Measurements from ENCODE around the gene MIEF2. TPM values are rescaled to one million over a fixed set of nuclear protein-coding genes. Genes with fewer than 3 reads are reported as not detected.
"Not testable (repeated sequence)": the region's sequence is repeated elsewhere in the genome, so short reads cannot be mapped to it uniquely, and the experiment has no call there.

Gene MIEF2, protein sequence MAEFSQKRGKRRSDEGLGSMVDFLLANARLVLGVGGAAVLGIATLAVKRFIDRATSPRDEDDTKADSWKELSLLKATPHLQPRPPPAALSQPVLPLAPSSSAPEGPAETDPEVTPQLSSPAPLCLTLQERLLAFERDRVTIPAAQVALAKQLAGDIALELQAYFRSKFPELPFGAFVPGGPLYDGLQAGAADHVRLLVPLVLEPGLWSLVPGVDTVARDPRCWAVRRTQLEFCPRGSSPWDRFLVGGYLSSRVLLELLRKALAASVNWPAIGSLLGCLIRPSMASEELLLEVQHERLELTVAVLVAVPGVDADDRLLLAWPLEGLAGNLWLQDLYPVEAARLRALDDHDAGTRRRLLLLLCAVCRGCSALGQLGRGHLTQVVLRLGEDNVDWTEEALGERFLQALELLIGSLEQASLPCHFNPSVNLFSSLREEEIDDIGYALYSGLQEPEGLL
- 9.8 TPM for total RNA-seq

DNA sequence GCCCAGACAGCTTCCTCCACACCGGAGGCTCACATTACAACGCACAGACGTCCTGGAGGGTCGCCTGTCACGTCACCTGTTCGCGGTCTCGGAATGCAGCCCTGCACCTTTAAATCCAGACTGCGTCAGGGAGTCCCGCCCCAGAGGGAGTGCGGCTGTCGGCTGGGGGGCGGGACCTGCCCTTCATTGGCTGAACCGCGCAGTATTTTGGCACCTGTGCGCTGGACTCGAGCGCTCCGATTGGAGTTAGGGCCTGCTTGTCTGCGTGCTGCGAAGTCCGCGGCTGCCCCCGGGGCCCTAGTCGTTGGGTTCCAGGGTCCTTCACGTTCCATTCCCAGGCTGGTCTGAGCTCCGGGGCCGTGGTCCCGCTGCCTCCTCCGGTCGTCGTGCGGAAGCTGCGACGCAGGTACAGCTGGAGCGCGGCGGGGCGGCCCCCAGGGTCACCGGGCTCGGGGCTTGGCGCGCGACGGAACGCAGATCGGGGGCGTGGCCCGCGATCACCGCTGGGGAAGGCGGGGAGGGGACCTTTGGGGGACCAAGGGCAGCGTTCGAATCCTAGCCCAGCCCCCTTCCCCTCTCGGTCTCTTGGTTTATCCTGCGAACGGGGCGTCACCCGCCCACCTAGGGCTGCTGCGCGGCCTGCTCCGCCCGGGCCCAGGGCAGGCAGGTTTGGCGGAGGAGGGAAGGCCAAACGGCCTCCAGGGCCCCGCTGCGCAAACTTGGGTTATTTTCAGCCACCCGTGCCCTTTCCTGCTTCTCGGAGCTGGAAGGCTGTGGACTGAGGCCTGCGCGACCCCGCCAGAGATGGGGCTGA lies at the start of gene MIEF2:
Gene MIEF2, plus strand, starts transcription at position 331 of the 814 bp plus-strand sequence. CDS start 2,059 bp downstream, outside the sequence.
- peak; percentile 97 for DNase-seq (ENCODE audit: low spot score)

DNA sequence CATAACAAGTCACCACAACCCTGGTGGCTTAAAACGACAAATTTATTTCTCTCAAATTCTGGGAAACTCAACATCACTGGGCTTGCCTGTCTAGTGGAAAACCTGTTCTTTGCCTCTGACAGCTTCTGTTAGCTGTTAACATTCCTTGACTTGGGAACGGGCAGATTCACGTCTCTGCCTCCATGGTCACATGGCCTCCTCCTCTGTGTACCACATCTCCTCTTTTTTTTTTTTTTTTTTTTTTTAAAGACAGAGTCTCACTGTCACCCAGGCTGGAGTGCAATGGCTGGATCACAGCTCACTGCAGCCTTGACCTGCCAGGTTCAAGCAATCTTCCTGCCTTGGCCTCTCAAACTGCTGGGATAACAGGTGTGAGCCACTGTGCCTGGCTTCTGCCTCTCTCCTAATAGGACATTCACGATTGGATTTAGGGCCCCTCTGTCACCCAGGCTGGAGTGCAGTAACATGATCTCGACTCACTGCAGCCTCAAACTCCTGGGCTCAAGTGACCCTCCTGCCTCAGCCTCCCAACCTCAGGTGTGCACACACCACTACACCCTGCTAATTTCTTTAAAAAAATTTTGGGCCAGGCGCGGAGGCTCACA lies 46.7 kb upstream of the MIEF2 start:
- no peak for DNase-seq (ENCODE audit: low spot score)

DNA sequence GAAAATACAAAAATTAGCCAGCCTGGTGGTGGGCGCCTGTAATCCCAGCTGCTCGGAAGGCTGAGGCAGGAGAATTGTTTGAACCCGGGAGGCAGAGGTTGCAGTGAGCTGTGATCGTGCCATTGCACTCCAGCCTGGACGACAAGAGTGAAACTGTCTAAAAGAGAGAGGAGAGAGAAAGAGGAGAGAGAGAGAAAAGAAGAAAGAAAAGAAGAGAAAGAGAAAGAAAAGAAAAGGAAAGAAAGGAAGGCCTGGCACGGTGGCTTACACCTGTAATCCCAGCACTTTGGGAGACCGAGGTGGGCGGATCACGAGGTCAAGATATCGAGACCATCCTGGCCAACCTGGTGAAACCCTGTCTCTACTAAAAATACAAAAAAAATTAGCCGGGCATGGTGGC lies 43.6 kb upstream of the MIEF2 start:
- not testable (repeated sequence) for DNase-seq (ENCODE audit: low spot score)

DNA sequence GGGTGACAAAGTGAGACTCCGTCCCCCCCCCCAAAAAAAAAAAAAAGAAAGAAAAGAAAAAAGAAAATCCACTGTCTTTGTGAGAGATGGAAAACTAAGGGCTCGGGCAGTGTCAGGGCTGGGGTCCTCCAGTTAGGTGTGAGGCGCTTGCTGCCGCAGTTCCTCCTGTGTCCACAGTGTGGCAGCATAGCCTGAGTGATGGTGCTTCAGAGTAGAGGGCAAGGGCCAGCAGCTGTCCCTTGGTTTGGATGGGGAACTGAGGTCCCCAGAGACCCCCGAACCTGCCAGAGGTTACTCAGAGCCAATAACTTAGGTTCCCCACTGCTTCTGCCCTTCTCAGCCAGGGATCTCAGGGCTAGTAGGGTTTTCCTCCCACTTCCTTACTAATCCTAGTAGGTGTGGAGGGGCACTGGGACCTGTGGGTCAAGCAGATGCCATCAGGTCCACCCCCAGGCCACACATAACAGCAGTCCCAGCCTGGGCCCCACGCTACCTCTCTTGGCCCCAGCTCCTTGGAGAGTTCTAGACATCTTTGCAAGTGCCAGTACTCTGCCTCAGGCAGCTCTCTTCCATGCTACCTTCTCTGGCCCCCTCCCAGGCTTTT lies 42.9 kb upstream of the MIEF2 start:
- DNase-seq (ENCODE audit: low spot score) = peak; percentile 62

DNA sequence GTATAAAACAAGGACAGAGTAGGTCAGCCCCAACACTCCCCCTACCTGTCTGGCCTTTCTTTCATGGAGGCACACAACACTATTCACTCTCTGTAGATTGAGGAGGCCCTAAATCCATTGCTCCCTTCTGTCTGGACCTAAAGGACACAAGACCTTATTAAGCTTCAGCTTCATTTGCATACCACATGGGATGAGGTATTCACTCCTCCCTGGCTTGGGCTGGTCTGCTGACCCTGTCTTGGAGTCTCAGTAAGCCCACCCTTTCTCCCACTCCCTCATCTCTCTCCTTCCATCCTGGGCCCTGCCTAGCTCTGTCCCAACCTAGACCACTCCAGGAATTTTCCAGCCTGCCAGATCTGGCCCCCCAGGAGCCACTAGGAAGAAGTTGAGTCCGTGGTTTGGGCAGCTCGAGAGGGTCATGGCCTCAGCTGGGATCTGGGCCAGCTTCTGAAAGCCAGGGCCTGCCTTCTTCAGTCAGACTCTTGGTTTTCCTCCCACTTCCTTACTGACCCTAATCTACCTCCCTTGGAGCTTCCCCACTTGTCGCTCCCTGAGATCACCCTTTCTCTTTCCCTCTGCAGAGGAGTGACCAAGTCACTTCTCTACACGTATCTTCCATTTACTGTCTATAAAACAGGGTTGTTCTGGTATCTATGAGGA lies 41.6 kb upstream of the MIEF2 start:
- DNase-seq (ENCODE audit: low spot score) = no peak

DNA sequence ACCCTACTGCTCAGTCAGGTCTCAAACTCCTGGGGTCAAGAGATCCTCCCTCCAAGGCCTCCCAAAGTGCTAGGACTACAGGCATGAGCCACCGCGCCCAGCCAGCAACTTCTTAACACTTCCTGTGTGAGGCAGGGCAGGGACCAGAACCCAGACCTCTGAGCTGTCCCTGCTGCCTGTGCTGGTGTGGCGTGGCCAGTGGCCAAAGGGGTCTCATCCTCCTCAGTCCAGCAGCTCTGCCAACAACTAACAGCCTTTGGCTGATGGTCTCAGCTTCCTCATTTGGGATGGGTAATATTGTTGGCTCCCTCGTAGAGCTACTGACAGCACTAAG lies 36.4 kb upstream of the MIEF2 start:
- no peak for DNase-seq (ENCODE audit: low spot score)

DNA sequence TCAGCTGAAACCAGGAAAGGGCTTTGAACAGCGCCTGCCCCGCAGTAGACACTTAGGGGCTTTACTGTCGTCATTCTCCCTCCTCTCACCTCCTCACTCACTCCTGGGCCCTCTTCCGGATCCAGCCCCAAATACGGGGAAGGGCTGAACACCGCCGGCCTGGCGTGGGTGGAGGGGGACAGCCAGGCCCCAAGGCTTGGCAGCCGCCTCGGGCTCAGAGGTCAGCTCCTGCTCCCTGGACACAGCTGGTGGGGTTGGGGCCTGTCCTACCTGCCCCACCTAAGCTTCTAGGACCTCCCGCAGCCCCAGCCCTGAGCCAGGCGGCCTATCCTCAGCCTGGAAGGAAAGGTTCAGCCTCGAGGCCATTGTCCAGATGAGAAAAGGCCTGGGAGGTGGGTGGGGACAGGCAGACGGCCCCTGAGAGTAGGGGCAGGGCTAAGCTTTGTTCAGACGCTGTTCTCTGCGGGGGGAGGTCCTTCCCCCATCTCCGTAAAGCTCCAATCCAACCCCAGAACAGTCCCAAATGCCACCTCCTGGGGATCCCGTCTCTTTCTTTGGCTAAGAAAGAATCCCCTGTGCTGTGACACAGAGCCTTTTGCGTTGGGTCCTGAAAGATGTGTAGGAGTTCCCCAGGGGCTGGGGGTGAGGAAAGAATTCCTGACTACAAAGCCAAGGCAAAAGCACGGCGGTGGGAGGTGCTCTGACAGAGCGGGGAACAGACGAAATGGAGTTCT lies 35.9 kb upstream of the MIEF2 start:
- no peak for DNase-seq (ENCODE audit: low spot score)

DNA sequence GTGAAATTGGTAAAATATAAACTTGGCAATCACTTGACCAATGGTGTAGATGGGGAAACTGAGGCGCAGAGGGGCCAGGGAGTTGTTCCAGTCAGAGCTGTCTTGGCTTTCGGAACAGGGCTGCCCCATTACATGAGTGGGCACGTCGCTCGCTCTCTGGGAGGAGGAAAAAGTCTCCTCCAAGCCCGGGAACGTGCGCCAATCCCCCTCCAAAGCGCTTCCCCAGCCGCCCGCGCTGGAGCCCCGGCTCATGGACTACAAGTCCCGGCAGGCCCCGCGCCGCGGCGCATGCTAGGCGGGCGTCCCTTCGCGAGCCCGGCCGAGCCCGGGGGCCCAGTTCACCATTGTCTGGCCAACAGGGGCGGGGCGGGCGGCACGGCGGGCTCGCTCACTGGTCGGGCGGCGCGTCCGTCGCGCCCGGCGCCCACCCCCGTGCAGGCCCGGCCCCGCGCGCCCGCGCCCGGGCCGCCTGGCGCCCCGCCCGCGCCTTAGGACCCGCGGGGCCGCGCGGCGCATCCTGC lies 35.3 kb upstream of the MIEF2 start, which contains the start of gene LLGL1:
Gene LLGL1, plus strand, starts transcription at position 515 of the 521 bp plus-strand sequence. CDS start 48 bp downstream, outside the sequence.
- DNase-seq (ENCODE audit: low spot score) = peak; percentile 97

DNA sequence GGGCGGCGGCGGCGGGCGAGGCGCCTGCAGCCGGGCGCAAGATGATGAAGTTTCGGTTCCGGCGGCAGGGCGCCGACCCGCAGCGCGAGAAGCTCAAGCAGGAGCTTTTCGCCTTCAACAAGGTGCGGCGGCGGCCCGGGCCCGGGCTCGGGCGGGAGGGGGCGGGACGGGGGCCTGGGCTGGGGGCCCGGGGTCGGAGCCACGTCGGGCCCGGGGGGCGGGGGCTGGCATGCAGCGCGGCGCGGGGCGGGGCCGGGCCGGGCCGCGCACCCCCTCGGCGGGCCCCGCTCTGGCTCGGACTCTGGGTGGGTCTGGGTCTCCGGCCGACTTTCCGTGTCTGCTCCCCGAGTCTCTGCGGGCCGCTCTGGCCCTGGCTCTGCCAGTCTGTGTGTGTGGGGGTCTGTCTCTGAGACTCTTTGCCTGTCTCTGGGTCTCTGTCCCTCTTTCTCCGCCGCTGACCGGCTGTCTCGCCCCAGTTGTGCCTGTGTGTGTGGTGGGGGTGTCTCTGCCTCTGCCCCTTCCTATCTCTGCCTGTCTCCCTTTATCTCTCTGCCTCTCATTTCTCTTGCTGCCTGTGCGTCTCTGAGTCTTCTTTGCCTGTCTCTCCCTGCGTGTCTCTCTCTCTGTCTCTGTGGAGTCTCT lies 34.7 kb upstream of the MIEF2 start:
- no peak for DNase-seq (ENCODE audit: low spot score)

DNA sequence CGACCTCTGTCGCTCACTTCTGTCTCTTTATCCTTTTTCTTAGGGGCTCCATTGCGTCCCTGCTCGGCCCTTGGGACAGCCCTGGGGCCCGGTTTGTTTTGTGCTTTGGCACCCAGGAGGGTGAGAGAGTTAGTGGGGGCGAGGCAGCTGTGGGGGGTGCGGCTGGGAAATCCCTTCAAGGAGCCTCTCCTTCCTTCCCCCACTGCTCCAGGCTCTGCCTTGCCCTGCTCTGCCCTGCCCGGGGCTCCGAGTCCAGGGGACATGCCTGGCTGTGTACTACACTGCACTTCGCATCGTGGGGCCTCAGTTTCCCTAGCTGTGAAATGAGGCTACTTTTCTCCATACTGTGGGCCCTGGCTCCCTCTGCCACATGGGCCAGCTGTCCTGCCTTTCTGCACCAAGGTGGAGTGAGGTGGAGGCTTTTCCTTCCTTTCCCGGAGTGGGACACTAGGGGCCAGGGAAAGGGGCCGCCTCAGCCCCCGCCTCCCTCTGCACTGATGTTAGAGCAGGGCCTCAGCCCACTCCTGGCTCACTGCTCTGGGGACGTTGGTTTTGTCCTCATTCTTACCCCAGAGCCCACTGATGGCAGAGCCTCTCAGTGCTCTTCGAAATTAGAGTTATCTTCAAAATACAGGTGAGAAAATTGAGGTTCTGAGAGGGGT lies 34.0 kb upstream of the MIEF2 start:
- no peak for DNase-seq (ENCODE audit: low spot score)

DNA sequence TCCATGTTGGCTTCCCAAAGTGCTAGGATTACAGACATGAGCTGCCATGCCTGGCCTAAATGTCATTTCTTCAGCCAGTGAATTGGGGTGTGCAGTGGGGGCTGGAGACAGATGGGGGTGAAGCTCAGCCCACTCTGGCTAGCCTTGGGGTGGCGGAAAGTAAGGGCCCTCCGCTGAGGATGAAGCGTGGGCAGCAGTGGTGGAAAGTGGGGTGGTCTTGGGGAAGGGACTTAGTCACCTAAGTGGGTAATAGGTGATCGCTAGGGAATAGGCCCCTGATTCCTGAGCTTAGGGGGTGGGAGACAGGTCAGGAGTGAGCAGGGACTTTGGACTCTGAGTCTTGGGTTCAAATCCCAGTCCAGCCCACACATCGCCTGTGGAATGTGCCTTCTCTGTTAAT lies 32.8 kb upstream of the MIEF2 start:
- no peak for DNase-seq (ENCODE audit: low spot score)

DNA sequence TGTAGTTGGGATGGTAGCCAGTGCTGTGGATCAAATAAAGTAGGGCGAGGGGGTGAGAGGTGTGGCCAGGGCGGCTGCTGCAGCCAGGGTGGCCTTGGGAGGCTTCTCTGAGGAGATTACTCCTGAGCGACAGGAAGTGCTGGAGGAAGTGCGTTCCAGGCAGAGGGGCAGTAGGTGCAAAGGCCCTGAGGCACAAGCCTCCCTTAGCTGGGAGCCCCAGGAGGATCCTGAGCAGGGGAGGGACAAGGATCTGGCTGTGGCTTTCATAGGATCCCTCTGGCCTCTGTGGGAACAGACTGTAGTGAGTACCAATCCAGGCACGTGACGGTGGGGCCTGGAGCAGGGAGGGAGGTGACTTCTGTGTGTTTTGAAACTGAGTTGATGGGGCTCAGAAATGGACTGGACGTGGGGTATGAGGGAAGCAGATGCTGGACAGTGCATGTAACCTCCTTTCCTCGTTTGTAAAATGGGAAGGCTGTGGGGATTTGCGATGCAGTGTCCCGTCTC lies 32.2 kb upstream of the MIEF2 start:
- no peak for DNase-seq (ENCODE audit: low spot score)

DNA sequence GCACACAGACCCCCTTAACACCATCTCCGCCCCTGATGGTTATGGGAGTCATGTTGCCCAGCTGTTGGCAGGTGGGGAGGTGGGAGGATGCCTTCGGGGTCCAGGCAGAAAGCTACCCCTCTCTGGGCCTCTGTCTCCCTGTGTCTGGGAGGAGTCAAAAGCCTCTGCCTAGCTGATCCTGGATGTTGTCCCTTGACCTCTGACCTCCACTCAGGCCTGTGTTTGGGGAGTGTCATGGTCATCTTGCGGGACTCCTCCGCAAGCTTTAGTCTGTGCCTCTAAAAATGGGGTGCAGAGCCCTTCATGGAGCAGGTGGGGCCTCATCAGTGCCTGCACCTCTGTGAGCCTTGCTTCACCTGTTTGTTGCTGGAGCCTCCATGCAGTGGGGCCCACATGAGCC lies 31.2 kb upstream of the MIEF2 start:
- no peak for DNase-seq (ENCODE audit: low spot score)

DNA sequence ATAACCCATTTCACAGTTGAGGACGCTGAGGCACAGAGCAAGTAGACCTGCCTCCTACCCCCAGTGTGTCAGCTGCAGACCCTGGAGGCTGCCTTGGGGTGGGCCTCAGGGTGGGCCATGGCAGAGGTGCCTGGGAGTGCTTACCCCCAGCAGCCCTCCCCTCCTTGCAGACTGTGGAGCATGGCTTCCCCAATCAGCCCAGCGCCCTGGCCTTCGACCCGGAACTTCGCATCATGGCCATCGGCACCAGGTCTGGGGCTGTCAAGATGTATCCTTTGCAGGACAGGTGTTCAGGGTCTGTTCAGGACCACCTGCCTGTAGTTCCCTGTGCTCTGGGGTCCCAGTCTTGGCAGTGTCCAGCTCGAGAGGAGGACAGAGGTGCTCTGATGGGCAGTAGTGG lies 30.7 kb upstream of the MIEF2 start:
- DNase-seq (ENCODE audit: low spot score) = no peak

DNA sequence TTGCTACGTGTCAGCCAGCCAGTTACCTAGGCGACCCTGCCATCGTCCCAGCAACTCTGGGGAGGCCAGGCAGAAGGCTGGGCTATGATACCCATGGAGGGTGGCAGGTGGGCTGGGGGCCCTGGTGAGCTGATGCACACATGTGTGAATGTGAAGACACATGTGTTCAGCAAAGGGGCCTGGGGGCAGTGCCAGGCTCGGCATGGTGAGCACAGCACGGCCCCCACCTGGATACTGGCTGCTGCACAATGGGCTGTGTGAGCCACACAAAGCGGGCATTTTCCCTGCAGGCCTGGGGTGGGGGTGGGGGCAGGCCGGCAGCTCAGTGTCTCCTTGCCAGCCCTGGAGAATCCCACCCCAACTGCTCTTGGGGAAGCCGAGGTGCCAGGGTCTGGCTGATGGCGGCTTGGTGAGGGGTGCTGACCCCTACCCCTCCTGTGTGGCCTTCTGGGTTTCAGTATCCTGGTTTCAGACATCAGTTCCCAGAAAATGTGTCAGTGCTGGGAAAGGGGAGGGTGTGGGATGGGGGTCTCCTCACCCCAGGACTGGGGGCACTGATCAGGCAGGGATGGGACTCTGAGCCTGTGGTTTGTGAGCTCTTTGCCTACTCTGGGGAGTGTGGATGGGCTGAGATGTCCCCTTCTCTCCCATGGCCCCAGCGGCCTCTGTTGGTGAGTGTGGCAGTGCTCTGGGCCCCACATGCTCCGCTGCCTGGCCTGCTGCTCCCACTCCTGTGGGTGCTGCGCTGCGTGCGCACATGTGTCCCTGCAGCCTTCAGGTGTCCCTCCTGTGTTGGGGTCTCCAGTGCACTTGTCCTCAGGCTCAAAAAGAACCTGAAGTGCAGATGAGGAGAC lies 29.9 kb upstream of the MIEF2 start:
- no peak for DNase-seq (ENCODE audit: low spot score)

DNA sequence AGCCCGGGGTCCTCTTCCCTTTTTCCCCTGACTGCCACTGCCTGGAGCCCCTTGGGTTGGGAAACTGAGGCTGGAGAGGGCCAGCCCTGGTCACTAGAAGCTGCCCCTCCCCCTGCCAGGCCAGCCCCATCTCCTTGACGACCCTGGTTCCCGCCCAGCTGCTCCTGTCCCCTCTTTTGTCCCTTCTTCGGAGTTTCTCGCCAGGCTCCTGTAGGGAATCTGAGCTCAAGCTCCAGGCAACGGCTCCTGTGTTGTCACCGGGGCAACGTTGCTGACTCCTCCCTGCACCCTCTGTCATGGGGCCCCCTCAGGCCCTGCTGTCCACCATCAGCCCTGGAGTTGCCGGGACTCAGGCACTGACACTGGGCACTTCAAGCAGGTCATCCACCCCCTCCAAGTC lies 29.3 kb upstream of the MIEF2 start:
- DNase-seq (ENCODE audit: low spot score) = no peak

DNA sequence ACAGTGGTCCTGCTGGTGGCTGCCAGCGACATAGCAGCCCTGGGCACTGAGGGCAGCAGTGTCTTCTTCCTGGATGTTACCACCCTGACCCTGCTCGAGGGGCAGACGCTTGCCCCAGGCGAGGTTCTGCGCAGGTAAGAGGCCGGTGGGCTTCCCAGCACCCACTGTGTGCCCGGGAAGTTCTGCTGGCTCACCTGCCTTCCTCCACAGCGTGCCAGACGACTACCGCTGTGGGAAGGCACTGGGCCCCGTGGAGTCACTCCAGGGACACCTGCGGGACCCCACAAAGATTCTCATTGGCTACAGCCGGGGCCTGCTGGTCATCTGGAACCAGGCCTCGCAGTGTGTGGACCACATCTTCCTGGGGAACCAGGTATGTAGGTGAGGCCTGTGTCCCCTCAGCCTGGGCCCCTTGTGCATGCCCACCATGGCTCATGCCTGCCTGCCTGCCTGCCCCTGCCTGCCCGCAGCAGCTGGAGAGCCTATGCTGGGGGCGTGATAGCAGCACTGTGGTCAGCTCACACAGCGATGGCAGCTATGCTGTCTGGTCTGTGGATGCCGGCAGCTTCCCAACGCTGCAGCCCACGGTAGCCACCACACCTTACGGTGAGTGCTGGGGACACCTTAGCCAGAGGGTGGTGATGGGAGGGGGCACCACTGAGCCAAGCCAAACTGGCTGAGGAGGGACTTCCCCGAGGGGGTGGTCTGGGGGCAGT lies 26.5 kb upstream of the MIEF2 start:
- DNase-seq (ENCODE audit: low spot score) = no peak
